Endothelial cell of umbilical vein (primary cell): ENCODE measurements around the gene EML1.

Source experiments
- GATA2 ChIP-seq: IDR thresholded peaks from 2 replicates; pipeline ENCODE4 v1.7.0; 2011; ENCODE audit warnings: low read depth, mild to moderate bottlenecking, moderate library complexity, mixed read lengths, low read length; ENCODE audit not compliant: insufficient read length, insufficient read depth
- POLR2A ChIP-seq: IDR thresholded peaks from 2 replicates; pipeline ENCODE4 v1.6.1; 2012; ENCODE audit warnings: low read depth, mild to moderate bottlenecking, control low read depth, low read length
- TF ChIP-seq, protein P1 (sequence below), 2 donors: IDR thresholded peaks; 1 replicate in 1 of 2; 2 replicates in 1 of 2; pipeline ENCODE4 v1.5.1; 2011; ENCODE audit warnings: low read length in 2 of 2, mild to moderate bottlenecking in 2 of 2, moderate library complexity in 2 of 2, control low read depth in 1 of 2, inconsistent platforms in 1 of 2, low read depth in 1 of 2; ENCODE audit not compliant: insufficient read depth in 1 of 2; ENCODE audit errors: extremely low read depth in 1 of 2

GRCh38 chr14:99983251-99984015, 190.2 kb downstream of the EML1 start:
- TF ChIP-seq, protein P1, sequence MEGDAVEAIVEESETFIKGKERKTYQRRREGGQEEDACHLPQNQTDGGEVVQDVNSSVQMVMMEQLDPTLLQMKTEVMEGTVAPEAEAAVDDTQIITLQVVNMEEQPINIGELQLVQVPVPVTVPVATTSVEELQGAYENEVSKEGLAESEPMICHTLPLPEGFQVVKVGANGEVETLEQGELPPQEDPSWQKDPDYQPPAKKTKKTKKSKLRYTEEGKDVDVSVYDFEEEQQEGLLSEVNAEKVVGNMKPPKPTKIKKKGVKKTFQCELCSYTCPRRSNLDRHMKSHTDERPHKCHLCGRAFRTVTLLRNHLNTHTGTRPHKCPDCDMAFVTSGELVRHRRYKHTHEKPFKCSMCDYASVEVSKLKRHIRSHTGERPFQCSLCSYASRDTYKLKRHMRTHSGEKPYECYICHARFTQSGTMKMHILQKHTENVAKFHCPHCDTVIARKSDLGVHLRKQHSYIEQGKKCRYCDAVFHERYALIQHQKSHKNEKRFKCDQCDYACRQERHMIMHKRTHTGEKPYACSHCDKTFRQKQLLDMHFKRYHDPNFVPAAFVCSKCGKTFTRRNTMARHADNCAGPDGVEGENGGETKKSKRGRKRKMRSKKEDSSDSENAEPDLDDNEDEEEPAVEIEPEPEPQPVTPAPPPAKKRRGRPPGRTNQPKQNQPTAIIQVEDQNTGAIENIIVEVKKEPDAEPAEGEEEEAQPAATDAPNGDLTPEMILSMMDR (IDR thresholded peaks at IDR 0.05; ENCODE audit: extremely low read depth in 1 of 2, insufficient read depth in 1 of 2, low read depth in 1 of 2, low read length in 2 of 2) = no peak
- TF ChIP-seq POLR2A (no peak), GATA2 (no peak)
